GM18502 (cell line): ENCODE measurements around the gene MTX1.

ENCODE experiments used
- ATAC-seq: cut with Tn5 transposase; IDR thresholded peaks from one replicate; pipeline ENCODE4 v1.9.1; 2021; ENCODE audit warnings: mild to moderate bottlenecking; ENCODE audit not compliant: unreplicated experiment, poor library complexity

The MTX1 gene

DNA sequence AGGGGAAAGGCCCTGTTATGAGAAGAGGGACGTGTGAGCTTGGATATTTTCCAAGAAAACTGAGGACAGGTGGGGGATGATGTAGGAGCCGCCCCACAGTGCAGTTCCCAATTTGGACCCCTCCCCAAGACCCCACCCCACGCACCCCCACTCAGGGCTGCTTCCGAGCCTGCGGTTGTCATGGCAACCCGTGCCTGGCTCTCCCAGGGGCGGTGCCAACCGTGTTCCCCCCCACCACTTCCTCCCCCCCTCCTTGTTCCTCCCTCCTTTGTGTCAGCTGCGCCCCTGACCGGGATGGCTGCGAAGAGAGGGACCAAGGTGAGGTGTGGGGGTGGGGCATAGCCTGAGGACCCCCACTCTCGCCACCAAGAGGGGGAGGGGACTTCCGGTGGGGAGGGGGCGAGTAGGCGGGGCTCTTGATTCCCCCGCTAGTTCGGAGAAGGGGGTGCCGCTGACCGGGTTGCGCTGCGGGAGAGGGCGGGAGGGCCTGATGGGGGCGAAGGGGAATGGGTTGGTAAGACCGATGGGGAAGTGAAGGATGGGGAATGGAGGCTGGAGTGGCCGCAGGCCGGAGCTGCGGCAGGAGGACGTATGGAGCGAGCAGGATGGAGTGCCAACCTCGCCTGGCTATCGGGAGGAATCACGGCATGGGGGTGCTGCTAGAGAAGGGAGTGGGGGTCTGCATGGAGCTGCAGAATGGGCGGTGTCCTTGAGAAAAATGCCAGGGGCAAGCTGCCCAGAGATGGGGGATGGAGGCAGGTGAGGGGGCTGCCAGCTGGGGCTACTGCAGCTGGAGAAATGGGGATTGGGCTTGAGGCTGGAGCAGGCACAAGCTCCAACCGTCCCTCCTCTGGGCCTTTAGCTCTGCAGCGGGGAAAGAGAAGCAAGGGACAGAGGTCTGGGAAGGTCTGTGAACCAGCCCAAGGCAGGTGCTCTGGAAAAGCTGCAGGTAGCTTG, 33.9 kb upstream of the MTX1 start:
- ATAC-seq = no peak

DNA sequence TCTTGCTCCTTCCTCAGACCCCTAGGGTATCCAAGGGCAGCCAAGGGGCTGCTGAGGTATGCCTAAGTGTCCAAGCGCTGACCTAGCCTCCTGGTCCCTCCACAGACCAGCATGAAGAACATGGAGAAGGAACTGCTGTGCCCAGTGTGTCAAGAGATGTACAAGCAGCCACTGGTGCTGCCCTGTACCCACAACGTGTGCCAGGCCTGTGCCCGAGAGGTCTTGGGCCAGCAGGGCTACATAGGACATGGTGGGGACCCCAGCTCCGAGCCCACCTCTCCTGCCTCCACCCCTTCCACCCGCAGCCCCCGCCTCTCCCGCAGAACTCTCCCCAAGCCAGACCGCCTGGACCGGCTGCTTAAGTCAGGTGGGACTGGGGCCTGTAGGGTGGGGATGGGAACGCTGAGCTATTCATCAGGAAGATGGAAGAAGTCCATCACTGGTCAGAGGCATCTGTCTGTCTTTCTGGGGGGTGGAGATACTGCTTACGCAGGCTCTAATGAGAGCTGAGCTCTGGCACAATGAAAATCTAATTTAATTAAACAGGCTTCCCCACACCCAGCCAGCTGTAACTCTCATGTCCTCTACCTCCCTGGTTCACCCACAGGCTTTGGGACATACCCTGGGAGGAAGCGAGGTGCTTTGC, 33.1 kb upstream of the MTX1 start:
- no peak for ATAC-seq

DNA sequence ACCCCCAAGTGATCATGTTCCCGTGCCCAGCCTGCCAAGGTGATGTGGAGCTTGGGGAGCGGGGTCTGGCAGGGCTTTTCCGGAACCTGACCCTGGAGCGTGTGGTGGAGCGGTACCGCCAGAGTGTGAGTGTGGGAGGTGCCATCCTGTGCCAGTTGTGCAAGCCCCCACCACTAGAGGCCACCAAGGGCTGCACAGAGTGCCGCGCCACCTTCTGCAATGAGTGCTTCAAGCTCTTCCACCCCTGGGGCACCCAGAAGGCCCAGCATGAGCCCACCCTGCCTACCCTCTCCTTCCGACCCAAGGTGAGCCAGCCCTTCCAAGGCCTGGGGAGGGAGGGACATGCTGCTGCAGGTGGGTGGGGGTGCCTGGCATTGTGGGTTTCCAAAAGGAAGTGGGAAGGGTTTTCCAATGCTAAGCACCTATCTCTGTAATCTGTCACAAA, 32.5 kb upstream of the MTX1 start:
- ATAC-seq = no peak

DNA sequence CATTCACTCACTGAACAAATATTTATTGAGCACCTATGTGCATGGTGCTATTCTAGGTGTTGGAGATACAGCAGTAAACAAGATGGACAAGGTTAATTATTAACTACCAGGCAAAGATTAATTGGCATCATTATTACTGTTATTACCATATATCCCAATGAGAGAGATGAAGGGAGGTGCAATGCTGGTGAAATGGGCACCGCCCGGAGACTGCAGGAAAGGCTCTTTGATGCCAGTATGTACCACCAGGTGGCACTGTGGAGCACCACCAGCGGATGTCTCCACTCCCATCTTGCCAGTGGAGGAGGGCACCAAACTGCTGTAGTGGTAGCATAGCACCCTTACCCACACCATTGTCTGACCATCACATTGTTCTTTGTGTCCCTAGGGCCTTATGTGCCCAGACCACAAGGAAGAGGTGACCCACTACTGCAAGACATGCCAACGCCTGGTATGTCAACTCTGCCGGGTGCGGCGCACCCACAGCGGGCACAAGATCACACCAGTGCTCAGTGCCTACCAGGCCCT, 31.9 kb upstream of the MTX1 start:
- no peak for ATAC-seq

DNA sequence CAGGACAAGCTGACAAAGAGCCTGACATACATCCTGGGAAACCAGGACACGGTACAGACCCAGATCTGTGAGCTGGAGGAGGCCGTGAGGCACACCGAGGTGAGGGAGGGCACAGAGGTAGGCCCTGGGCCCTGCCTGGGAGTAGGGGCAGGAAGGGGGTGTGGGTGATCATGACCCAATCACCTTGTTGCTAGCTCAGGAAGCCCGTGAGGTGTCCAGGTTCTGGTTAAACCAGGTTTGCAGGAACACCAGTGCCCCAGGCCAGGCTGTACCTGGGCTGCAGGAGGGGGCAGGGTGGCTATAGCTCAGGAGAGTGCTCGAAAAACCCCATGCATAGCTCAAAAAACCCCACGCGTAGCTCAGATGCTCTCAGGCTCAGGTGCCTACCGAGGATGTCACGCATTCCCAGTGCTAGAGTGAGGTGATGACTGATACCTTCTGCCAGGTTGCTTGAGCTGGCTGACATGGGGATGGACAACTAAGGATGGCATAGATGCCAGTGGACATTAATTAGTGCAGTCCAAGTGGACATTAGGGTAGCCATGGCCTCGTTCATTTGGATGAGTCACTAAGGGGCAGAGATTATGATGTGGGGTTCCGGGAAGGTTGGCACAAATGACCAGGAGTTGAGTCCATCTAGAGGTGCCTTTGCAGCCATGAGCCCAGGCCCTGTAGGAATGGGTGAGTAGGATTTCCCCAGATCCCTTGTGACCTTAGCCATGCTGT, 31.1 kb upstream of the MTX1 start:
- no peak for ATAC-seq

DNA sequence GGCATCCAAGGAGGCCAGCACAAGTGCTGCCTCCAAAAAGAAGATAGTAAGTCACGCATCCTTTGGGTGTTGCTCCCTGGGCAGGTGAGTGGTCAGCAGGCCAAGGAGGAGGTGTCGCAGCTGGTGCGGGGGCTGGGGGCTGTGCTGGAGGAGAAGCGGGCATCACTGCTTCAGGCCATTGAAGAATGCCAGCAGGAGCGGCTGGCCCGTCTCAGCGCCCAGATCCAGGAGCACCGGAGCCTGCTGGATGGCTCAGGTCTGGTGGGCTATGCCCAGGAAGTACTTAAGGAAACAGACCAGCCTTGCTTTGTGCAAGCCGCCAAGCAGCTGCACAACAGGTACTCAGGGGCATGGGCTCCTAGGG, 30.6 kb upstream of the MTX1 start:
- no peak for ATAC-seq

DNA sequence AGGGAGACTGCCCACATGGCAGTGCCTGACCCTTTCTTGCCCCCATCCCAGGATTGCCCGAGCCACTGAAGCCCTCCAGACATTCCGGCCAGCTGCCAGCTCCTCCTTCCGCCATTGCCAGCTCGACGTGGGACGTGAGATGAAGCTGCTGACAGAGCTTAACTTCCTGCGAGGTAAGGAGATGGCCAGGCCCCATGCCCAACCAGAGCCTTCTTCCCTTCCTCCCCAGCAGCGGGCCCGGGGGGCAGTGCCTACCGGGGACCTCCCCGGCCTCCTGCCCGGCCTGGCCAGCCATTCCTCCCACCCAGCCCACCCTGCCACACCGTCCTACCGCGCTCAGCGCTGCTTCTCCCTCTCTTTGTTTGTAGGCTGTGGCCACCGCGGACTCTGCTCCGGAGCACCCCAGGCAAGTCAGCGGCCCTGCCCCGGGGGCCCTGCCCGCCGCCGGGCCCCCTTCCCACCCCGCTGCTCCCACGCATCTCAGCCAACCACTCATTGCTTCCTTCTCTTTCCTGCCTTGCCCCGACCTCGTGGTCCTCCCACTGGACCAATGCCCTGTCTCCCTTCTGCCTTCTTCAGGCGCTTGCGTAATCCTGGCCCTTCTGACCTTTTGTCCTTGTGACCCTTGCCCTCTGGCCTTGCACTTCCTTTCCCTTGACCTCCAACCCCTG, 29.9 kb upstream of the MTX1 start:
- no peak for ATAC-seq

DNA sequence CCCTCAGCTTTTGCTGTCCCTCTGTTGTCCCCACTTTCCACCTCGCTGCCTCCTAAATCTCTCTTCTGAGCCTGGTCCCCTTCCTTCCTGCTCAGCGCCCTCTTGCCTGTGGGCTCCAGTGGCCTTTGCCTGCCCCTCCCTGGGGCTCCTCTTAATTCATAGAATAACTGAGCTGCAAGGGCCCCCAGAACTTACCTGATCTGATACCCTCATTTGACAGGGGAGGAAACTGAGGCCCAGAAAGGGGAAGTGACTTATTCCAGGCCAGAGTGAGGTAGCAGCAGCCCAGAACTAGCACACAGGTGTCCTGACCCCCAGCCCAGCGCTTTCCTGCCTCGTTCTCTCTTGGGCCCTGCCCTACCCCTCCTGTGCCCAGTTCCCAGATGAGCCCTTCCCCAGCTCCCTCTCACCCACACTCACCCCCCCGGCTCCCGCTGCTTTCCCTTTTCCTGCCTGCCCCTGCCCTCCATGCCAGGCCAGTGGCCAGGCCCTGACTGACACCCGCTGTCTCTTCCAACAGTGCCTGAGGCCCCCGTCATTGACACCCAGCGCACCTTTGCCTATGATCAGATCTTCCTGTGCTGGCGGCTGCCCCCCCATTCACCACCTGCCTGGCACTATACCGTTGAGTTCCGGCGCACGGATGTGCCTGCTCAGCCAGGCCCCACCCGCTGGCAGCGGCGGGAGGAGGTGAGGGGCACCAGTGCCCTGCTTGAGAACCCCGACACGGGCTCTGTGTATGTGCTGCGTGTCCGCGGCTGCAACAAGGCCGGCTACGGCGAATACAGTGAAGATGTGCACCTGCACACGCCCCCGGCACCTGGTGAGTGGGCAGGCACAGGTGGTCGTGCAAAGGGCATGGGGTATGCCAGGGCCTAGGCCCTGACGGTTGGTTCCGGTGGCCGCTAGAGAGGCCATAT, 29.1 kb upstream of the MTX1 start:
- ATAC-seq = no peak

DNA sequence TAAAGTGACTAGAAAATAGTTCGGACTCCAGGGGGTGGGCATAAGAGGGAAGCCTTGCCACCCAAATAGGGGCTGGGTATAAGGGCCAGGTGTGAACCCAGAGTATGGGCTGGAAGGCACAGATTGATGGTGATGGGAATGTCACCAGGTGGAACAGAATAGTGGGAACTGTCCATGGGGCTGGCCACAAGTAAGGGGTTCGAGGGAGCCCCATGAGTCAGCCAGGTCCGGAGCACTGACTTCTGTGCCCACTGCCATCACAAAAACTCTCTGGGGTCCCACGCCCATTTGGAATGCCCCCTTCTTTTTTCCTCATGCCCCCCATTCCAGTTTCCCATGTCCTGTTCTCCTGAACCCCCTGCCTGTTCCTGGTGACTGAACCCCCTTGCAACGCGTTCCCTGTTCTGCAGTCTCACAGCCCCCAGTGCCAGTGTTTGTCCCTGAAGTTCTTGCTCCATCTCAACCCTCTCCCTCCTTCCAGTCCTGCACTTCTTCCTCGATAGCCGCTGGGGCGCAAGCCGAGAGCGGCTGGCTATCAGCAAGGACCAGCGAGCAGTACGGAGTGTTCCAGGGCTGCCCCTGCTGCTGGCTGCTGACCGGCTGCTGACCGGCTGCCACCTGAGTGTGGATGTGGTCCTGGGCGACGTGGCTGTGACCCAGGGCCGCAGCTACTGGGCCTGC, 27.0 kb upstream of the MTX1 start:
- ATAC-seq = no peak

DNA sequence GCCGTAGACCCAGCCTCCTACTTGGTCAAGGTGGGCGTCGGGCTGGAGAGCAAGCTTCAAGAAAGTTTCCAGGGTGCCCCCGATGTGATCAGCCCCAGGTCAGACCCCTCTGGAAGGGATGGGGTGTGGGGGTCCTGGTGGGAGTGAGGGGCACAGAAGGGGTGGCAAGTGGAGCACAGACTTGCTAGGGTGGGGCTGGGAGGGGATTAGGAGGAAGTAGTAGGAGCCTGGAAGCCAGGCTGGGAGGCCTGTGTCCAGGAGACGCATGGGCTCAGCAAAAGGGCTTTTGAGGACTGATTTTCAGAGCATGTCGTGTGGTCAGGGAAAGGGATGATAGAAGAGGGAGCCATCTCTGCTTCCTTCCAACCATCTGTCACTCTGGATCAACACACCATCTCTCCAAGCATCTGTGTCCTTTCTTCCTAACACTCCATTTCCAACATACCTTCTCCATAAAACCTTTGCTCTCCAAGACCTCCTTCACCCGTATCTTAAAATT, 26.4 kb upstream of the MTX1 start:
- ATAC-seq = no peak

DNA sequence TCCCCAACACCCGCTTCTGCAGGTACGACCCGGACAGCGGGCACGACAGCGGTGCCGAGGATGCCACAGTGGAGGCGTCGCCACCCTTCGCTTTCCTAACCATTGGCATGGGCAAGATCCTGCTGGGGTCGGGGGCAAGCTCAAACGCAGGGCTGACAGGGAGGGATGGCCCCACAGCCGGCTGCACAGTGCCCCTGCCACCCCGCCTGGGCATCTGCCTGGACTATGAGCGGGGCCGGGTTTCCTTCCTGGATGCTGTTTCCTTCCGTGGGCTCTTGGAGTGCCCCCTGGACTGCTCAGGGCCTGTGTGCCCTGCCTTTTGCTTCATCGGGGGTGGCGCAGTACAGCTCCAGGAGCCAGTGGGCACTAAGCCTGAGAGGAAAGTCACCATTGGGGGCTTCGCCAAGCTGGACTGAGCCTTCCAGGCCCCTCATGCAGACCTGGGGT, 24.7 kb upstream of the MTX1 start:
- no peak for ATAC-seq

DNA sequence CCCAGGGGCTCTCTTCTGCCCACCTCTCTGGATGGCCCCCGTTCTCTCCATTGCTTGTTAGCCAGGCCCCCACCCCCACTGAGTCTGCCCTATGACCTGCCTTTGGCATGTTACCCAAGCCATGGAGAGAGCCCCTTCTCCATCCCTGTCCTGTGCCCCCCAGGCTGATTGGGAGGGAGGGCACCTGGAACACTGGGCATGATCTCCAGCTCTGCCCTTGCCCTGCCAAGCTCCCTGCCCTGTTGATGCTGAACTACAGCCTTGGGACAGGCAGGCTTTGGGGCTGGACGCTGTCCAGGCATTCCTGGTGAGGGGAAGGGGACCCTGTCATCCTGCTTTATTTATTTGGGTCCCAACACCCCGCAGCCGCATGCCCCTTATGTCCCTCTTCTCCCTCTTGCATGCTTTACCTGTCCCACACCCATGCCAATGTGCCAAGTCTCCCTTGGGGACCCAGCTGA, 24.1 kb upstream of the MTX1 start:
- no peak for ATAC-seq

DNA sequence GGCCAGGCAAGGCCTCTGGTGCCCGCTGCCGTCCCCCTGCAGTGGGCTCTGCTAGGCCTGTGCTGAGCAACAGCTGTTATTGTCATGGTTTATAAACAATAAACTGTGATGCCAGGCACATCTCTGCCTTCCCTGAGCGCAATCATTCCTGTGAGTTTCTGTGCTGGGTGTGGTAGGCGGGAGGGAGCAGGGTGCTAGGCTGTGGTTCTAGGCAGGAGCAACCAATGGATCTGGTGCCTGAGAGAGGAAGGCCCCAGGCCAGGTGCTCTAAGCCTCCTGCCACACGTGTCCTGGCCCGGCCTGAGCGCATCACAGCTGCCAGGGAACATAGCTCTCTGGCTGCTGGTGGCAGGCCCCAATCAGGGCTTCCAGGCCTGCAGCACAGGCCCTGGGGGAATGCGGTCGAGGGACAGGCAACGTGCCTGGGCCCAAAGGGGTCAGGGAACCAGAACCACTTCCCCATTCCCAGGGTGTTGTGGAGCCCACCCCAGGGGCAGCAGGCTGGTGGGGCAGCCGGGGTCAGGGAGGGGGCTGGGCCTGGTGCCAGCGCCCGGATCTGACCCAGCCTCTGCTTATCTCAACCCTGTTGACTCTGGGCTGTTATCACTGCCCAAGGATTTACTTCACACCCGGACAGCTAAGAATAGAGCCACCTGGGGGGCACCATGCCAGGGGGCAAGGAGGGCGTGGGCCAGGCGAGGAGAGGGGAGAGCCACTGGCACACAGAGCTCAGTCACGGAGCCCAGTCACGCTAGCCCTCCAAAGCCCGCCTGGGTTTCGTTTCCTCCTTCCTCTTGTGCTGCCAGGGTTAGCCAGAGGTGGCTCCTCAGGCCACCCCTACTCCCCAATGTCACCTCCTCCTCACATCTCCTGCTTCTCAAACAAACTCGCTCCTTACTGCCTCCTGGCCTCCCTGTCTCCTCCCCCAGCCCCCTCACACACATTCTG, 23.4 kb upstream of the MTX1 start:
- peak; percentile 82 for ATAC-seq

DNA sequence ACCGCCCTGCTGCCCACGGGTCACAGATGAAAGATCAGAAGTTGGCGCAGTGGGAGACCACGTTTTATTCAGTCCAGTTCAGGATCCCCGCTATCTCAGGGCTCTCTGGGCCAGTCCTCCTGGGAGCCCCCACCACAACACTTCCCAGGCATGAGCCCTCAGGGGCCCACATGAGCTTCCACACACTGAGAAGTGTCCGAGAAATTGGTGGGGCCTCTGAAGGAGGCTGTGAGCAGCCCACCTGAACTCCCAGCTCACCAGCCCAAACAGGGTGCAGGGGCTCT, 22.8 kb upstream of the MTX1 start:
- ATAC-seq = peak; percentile 6

DNA sequence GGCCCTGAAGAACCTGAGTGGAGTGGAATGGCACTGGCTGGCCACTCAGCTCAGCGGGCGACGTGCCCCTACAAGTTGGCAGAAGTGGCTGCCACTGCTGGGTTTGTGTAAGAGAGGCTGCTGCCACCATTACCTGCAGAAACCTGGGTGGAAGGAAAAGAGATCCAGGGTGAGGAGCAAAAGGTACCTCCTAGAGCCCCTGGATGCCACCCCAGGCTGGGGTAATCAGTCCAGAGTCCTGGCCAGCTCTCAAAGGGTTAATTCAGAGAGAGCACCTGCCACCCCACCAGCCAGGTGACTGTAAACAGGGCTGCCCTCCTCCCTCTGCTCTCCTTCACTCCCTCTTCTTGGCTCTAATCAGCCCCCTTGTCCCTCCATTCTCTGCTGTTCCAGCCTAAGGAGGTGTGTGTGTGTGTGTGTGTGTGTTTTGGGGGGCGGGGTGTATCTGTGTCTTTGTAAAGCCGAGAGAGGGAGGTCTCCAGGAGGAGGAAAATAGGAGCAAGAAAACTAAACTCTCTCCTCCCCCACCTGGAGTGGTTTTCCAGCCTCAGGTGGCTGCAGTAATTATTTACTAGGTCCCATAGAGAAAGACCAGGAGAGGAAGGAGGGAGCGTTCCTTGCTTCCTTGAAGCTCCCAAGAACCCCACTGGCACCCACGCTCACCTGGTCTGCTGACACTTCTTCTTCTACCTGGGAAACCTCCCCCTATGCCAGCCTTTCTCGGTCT, 22.3 kb upstream of the MTX1 start:
- no peak for ATAC-seq

DNA sequence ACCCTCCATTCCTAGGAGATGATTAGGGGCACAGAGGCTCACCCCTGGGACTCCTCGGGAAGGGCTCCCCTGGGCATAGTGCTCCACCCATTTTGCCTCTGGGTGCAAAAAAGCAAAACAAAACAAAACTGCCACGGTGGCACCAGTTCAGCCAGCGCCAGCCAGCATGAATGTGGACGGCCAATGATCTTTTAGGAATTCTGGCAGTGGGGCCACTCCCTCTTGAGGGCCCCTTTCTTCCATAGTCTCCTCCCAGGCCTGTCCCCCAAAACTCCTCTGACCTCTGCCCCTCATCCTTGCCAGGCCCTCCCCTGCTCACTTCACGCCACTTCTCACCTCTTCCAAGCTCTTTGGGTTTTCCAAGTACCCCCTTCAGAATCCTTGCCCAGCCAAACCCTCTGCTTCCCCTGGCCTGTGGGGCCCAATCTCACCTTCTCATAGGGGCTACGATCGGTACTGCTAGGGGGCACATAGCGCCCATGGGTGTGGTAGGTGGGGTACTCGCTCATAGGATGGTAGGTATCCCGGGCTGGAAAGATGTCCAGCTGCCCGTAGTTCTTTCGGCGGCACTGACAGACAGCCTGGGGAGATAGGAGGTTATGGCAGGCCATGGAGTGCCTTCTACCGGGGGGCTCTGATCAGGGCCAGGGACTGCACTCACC, 21.6 kb upstream of the MTX1 start:
- ATAC-seq = no peak
